HG03025 (cell line): ENCODE results near the gene G6PC1.

Experiments used
- ATAC-seq: cut with Tn5 transposase; IDR thresholded peaks from one replicate; pipeline ENCODE4 v1.9.1; 2021; ENCODE audit warnings: mild to moderate bottlenecking, moderate library complexity; ENCODE audit not compliant: unreplicated experiment, low FRiP score

G6PC1 gene

GRCh38 chr17:42929497-42929844, 28.9 kb downstream of the G6PC1 start:
- ATAC-seq, result no peak

GRCh38 chr17:42937712-42938596, 37.4 kb downstream of the G6PC1 start:
- ATAC-seq, result no peak

GRCh38 chr17:42944211-42944610, 43.6 kb downstream of the G6PC1 start:
- ATAC-seq, result no peak

GRCh38 chr17:42946812-42947211, 46.2 kb downstream of the G6PC1 start:
- ATAC-seq, result no peak

- no peak for ATAC-seq
Observed at GRCh38 chr17:42950044-42950783, 49.6 kb downstream of the G6PC1 start.
